CD1c-positive myeloid dendritic cell (primary cell): Measurements from ENCODE around the gene DSP.
A peak's percentile ranks its signal among the peaks of the same experiment; 100 is the strongest.

Experiments
- DNase-seq: peaks from one replicate; pipeline ENCODE4 v3.0.0-alpha.2; 2016; ENCODE audit errors: extremely low spot score

The DSP gene, protein sequence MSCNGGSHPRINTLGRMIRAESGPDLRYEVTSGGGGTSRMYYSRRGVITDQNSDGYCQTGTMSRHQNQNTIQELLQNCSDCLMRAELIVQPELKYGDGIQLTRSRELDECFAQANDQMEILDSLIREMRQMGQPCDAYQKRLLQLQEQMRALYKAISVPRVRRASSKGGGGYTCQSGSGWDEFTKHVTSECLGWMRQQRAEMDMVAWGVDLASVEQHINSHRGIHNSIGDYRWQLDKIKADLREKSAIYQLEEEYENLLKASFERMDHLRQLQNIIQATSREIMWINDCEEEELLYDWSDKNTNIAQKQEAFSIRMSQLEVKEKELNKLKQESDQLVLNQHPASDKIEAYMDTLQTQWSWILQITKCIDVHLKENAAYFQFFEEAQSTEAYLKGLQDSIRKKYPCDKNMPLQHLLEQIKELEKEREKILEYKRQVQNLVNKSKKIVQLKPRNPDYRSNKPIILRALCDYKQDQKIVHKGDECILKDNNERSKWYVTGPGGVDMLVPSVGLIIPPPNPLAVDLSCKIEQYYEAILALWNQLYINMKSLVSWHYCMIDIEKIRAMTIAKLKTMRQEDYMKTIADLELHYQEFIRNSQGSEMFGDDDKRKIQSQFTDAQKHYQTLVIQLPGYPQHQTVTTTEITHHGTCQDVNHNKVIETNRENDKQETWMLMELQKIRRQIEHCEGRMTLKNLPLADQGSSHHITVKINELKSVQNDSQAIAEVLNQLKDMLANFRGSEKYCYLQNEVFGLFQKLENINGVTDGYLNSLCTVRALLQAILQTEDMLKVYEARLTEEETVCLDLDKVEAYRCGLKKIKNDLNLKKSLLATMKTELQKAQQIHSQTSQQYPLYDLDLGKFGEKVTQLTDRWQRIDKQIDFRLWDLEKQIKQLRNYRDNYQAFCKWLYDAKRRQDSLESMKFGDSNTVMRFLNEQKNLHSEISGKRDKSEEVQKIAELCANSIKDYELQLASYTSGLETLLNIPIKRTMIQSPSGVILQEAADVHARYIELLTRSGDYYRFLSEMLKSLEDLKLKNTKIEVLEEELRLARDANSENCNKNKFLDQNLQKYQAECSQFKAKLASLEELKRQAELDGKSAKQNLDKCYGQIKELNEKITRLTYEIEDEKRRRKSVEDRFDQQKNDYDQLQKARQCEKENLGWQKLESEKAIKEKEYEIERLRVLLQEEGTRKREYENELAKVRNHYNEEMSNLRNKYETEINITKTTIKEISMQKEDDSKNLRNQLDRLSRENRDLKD (N-terminal part only)

DNA sequence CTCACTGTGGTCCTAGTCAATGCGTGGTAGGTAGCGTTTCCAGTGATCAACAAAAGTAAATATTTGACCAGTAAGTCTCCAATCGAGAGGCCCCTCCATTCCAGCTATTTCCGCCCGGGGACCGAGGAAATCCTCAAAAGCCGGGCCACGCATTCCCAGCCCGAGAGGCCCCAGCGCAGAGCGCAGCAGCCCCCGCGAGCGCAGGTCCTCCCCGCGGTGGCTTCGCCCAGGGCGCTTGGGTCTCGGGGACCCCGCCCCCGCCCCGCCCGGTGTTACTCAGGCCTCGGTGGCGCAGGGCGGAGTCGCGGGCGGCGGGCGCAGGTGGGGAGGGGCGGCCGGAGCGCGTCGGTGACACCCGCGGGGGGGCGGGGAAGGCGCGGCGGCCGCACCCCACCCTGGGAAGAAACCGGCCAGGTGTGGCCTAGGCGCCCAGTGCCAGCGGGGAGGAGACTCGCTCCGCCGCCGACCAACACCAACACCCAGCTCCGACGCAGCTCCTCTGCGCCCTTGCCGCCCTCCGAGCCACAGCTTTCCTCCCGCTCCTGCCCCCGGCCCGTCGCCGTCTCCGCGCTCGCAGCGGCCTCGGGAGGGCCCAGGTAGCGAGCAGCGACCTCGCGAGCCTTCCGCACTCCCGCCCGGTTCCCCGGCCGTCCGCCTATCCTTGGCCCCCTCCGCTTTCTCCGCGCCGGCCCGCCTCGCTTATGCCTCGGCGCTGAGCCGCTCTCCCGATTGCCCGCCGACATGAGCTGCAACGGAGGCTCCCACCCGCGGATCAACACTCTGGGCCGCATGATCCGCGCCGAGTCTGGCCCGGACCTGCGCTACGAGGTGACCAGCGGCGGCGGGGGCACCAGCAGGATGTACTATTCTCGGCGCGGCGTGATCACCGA, at the start of gene DSP:
DSP (plus strand) TSS at position 497 of the 890 bp plus-strand sequence; CDS start at position 742, 245 bp downstream.
- peak; percentile 26 for DNase-seq

DNA sequence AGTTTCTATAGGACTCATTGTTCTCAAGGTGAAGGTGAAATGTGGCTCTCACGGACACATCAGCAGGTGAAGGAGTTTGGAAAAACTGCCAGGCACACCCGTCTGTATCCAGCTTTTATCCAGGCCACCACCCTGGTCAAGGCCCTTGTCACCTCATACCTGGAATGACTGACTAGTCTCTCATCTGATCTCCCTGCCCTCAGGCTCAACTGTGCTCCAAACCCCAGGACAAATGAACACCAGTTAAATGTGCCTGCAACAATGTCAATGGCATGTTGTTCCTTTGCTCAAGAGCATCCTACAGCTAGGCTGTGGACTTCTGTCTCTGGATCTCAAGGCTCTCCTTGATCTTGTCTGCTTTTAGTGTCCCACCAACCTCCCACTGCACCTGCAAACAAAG, 47.6 kb upstream of the DSP start:
- DNase-seq: no peak

DNA sequence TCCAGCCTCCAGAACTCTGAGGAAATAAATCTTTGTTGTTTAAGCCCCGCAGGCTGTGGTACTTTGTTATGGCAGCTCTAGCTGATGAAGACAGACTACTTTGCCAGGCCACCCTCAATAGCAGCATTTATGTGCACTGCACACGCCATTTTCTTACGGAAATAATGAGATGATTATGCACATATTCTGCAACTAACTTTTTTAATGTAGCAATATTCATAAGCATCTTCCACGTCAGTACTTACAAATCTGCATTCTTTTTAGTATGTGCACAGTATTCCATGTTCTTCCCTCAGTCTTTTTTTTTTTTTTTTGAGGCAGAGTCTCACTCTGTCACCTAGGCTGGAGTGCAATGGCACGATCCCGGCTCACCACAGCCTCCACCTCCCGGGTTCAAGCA, 46.8 kb upstream of the DSP start:
- DNase-seq: no peak

DNA sequence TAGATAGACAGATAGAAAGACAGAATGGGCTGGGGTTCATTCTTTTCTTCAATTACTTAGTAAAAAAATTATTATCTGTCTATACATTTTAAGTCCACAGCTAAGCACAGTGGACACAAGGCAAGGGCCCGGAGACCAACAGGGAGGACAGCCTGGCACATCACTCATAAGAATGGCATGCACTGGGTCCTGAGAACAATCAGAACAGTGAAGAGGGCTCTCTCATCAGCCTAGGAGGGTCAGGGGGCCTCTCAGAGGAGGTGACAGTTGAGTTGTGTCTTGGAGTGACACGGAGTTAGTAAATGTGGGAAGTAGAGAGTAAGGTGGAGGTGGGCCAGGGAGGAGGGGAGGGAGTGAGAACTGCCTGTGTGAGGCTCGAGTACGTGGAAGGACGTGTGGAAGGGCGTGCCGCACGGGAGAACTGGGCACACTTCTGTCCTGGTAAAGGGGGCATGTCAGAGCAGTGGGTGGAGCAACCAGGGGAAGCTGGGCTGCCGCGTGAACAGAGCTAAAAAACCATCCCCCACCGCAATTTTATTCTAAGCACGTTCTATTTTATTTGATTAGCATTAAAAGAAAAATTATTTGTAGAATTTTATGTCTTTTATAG, 45.1 kb upstream of the DSP start:
- DNase-seq: no peak

DNA sequence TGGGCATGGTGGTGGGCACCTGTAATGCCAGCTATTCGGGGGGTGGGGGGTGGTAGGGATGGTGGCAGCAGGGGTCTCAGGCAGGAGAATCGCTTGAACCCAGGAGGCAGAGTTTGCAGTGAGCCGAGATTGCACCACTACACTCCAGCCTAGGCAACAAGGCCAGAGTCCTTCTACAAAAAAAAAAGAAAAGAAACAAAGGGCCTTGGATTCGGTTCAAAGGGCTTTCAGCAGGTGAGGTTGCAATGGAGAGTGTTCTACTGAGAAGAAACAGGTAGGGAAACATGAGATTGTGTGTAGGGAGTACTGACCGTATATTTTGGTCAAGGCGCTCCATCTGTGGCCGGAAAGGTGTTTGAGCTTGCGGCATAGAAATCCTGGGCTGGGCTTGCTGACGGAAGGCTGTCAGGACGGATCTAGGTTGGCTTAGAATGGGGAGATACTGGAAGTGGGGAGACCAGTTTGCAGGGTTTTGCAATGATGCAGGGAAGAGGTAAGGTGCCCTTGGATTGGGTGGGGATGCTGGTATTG, 40.7 kb upstream of the DSP start:
- DNase-seq: no peak

DNA sequence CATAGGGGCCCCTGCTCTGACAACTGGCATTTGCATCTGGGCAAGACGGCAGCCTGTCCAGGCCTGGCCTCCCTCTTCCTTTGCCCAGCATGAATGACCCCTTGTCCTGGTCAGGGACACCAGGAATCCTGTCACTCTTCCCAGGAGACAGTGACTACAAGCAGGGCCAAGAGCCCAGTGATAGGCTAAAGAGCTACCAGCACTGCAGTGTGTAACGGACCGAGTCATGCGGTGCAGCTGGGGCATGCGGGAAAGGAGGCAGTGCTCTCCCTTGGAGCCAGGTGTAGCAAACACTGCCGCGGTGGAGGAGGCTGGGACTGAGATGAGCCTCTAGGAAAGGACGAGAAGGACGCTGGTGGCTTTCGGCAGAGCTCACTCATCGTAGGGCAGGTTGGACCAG, 38.7 kb upstream of the DSP start:
- DNase-seq: no peak

DNA sequence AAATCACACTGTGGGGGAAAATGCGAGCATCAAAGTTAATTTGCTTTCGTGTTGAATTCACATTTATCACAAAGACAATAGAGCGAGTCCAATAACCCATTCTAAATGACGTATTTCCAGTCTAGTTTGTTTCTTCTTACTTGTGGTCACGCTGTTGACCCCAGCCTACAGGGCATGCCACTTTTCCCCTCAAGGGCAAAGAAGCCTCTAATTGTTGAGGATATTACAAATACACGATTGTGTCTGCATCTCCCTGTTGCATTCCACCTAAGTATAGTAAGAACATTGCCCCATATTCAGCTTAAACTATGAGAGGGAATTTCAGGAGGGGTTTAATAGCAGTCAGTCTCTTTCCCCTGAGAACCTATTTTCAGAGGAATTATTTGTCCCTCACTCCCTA, 37.4 kb upstream of the DSP start:
- DNase-seq: no peak

DNA sequence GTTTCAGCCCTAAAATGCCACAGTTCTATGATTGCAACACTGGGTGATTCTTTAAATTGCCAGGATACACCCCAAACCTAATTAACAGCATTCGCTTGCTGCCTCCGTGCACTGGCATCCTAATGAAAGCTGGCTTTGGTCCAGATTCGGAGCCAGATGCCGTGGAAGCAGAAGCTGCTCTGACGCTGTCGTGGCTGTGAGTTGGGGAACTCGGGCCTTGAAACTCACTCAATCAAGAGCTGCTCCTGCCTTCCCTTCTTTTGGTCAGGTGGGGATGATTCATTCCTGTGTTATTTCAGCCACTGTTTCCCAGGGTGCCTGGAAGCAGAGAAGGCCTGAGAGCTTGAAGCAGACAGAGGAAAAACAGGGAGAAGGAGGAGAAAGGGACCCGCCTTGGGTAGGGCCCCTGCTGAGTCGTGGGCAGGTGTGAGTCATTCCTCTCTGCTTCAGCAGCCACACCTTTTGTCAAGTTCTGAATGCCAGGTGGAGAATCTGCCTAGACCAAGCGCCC, 36.2 kb upstream of the DSP start:
- peak; percentile 50 for DNase-seq

DNA sequence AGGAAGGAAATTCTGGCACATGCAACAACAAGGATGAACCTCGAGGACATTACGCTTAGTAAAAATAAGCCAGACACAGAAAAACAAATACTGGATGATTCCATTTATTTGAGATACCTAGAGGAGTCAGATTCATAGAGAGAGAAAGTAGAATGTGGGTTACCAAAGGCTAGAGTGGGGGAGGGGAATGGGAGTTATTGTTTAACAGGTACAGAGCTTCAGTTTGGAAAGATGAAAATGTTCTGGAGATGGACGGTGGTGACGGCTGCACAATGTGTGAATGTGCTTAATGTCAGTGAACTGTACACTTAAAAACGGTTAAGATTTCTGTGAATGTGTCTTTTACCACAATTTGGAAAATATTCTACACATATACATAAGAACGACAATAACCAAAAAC, 33.9 kb upstream of the DSP start:
- no peak for DNase-seq

DNA sequence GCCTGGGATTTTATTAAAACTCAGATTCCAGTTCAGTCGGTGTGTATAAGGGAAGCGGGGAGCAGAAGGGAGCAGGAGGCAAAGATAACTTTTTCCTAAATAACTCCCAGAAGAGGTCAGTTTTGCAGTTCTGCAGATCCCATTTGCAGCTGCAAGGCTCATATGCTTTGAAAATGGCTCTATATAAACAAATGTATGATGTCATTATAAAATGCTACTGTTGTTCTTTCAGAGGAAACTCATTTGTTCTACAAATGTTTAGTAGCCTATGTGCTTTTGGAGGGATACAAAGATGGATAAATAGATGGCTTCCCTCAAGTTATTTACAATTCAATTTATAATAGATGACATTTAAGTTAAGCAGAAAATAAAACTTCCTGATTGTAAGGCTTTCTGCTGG, 29.2 kb upstream of the DSP start:
- DNase-seq: no peak

DNA sequence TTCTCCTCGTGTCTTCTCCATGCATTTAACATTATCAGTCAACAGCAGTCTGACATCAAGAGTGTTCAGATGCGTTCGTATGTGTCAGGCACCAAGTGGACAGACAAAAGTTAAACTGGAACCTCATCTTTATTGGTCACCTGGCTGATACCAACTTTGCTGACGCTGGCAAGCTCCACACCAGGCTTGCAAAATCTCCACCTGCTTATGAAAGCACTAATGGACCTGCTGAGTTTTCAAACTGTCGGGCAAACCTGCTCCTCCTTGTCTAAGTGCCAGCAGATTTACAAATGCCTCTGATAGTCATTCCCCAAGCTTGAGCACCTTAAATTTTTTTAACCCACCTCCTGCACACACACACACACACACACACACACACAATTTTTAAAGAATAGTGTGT, 27.9 kb upstream of the DSP start:
- DNase-seq: no peak

DNA sequence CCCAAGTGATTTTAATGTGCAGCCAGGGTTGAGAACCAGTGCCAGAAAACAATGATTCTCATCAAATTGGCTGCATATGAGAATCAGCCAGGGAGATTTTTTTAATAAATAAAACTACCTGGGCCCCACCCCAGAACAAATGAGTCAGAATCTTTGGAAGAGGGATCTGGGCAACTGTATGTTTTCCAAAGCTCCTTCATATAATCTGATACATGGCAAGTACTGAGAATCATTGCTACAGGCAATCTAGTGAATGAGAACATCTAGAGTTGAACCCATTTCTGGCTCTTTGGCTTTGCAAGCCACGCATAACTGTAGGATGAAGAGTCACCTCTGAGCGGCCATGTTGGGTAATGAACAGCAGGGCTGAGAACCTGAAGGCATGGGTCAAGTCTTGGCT, 26.1 kb upstream of the DSP start:
- DNase-seq: no peak

DNA sequence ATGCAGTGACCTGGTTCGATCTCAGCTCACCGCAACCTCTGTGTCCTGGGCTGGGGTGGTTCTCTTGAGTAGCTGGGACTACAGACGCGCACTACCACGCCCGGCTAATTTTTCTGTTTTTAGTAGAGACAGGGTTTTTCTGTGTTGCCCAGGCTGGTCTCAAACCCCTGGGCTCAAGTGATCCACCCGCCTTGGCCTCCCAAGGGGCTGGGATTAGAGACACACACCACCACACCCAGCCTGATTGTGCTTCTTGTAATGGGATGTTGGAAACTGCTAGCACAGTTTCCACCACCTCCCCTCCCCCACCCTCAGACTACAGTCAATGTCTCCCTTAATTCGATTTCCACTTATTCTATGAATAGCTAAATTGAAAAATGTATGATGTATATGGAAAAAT, 22.6 kb upstream of the DSP start:
- DNase-seq: no peak

DNA sequence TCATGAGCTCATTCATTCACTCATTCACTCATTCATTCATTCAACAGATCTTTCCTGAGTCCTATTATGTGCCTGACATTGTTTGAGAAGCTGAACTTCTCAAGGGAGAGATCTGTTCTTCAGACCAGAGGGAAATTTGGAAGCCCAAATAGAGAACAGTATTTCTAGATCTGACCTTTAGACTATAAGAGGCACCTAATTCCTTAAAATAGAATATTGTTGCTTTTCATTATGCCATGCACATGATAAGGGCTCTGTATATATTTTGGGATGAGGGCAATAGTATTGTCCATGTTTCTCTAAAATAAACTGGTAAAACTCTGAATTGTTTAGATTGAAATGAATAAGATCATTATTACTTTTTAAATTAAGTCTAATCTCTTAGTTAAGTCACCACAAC, 18.6 kb upstream of the DSP start:
- DNase-seq: no peak

DNA sequence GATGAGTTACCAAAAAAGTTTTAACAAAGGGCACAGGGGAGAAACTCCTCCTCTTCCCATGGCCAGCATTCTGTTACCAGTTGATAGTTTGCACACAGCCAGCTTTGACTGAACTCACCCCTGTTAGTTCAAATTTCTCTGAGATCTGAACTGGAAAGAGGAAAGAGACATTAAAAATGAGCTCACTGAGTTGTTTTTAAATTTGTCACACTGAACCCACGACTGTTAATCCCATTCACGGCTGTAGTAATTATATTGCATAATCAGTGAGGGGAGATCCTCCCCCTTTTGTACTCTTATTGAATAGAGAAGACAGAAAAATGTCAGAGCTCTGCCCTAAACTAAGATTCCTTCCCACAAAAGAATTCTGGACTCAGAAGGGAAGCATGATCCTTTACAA, 17.5 kb upstream of the DSP start:
- no peak for DNase-seq

DNA sequence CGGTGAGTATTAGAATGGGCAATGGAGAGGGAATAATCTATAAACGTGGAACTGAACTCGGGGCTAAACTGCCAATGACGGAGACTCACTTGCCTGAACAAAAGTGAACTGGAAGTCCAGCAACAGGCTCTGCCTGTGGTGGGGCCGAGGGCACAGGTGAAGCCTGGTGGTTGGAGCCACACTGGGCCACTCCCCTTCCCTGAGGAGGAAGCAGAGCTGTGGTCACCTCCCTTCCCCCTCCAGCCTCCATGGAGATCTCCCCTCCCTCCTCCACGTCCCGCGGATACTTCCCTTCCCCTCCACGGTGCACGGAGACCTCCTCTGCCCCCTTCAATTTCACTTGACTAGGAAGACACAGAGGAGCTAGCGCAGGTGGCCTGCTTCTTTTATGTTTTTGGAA, 14.7 kb upstream of the DSP start:
- DNase-seq: no peak

DNA sequence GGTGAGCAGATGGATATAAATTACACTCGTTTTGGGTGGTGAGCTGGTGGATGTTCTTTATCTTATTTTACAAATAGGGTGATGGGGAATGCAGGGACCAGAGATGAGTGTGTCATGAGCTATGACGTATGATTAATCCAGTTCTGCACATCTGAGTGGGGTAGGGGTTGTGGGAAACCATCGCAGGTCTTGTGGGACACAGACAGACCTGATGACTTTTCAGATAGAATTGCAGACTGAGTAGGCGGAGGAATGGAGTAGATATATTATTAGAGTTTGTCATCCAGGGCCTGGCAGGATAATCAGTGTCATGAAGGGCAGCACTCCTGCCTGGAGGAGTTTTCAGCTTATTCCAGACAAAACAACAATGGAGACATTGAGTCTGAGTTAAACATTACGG, 12.9 kb upstream of the DSP start:
- no peak for DNase-seq

DNA sequence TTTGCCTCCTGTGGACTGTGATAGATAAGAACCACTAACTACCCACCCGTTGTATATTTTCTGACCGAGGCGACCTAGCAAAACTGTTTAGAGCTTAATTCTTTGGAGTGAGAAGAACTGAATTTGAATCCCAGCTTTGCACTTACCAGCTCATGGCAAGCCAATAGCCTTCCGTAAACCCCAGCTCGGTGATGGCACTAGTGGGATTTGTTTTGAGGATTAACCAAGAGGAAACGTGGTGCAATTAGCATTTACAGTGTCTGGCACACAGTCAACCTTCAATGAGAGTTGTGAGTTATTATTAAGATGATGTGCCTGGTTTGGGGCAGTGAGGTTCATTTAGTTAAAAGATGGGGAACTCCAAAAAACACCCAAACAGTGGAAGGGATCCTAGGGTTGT, 12.3 kb upstream of the DSP start:
- no peak for DNase-seq

DNA sequence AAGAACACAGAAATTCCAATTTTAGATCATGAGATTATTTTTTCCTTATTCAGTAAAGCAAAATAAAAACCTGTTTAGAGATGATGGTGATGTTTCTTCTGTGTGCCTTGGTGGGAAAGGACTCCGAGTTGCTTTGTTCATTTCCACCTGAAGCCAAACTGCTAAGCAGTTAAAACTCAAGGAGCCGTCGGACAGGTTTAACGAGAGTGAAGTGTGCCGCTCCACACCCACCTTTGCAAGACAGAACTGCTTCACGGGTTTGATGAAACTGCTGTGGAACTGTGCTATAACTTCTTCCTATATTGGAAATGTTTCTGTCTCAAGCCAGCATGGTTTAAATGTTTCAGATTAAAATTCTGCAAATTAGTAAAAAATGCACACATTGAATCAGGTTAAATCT, 9.2 kb upstream of the DSP start:
- no peak for DNase-seq

DNA sequence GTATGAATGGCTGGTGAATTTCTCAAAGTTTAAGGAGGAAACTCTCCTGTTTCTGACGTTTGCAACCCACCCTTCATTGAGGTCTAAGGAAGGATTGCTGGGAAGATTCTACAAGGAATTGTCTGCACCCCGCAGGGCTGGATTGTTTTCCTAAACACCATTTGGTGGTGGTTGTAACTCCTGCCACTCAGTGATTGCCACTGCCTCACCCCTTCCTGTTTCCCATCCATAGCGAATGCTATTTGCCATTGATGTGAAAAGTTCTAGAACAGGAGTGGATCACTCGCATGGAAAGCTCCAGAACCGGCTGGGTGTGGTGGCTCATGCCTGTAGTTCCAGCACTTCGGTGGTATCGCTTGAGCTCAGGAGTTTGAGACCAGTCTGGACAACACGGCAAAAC, 8.7 kb upstream of the DSP start:
- DNase-seq: no peak
